H7 (cell line): ENCODE measurements around the gene PPAN. TPM values are rescaled to one million over a fixed set of nuclear protein-coding genes. Genes with fewer than 3 reads are reported as not detected.

Experiments used
- DNase-seq: peaks from one replicate; pipeline ENCODE4 v3.0.0; 2012
- H3K27me3 ChIP-seq: 2 replicates; pipeline ENCODE4 v1.6.0; 2011; ENCODE audit warnings: mild to moderate bottlenecking, low read length; ENCODE audit not compliant: control insufficient read depth, insufficient read depth
- H3K36me3 ChIP-seq: replicated peaks from 2 replicates; pipeline ENCODE4 v1.5.1; 2011; ENCODE audit warnings: low read length; ENCODE audit not compliant: control insufficient read depth, insufficient read depth
- H3K4me3 ChIP-seq: 2 replicates; pipeline ENCODE4 v1.5.1; 2011; ENCODE audit warnings: low read depth, mild to moderate bottlenecking, control low read depth, low read length, moderate library complexity; ENCODE audit not compliant: insufficient read depth
- total RNA-seq: library from RNA; depleted of rRNA; stranded (reverse); fragments of >200 nt; shearing (Covaris generic); gene quantifications from 2 replicates; pipeline ENCODE4 v1.2.3, GENCODE V29; 2014

The PPAN gene
- total RNA-seq, 1 experiment from 2014 or later, result 54.4 TPM

- DNase-seq, result no peak
- Histone ChIP-seq H3K36me3 (peaks cover 33% of the 10 kb centered on the region), H3K27me3 (no peaks in the 10 kb centered on the region), H3K4me3 (no peak overlapping the region)
These were observed 7.9 kb downstream of the PPAN start for GRCh38 chr19:10113964-10114650.

- peaks cover 27% of the 10 kb centered on the region for H3K36me3 ChIP-seq
- DNase-seq, result no peak
- H3K27me3 ChIP-seq, result no peaks in the 10 kb centered on the region
- no peak overlapping the region for H3K4me3 ChIP-seq
These were observed 8.7 kb downstream of the PPAN start for GRCh38 chr19:10114651-10115391.

GRCh38 chr19:10115392-10116084, 9.4 kb downstream of the PPAN start:
- H3K27me3 ChIP-seq, result no peaks in the 10 kb centered on the region
- no peak overlapping the region for H3K4me3 ChIP-seq
- no peak for DNase-seq
- H3K36me3 ChIP-seq, result peaks cover 24% of the 10 kb centered on the region

DNA sequence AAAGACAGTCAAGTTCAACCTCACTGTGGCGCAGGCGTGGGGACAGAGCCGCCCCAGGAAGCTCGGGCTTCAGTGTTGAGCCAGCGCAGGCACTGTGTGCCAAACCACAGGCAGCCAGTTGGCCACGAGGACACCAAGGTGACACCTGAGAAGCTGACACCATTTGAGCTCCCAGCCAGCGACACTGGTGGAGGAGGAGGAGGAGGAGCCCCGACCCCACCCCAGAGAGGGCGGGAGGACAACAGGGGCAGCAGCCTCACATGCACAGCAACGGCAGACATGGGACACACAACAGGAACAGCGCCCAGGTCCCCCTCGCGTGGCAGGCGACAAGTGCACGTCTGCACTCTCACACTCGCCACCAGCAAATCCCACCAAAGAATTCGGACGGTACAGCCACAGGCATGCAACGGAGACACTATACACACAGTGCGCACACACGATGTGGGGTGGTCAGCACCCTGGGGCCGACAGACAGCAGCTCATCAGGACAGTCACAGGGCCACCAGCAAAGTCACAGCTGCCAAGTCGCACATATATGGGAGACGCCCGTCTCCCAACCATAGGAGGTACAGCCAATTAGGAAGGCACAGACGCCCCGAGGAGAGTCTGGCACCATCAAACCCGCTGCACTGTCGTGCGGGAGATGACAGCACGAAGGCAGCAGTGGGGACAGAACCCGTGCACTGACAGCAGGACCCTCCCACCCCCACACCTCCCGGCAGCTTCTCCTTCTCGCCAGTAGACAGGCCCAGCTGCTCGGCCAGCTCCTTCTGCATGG, 10.1 kb downstream of the PPAN start:
- no peak for DNase-seq
- Histone ChIP-seq H3K27me3 (no peaks in the 10 kb centered on the region), H3K36me3 (peaks cover 23% of the 10 kb centered on the region), H3K4me3 (no peak overlapping the region)

GRCh38 chr19:10116866-10117616, 10.9 kb downstream of the PPAN start:
- H3K4me3 ChIP-seq, result no peak overlapping the region
- H3K27me3 ChIP-seq, result no peaks in the 10 kb centered on the region
- peaks cover 23% of the 10 kb centered on the region for H3K36me3 ChIP-seq
- no peak for DNase-seq

GRCh38 chr19:10118960-10119359, 12.8 kb downstream of the PPAN start:
- H3K36me3 ChIP-seq, result peaks cover 23% of the 10 kb centered on the region
- no peaks in the 10 kb centered on the region for H3K27me3 ChIP-seq
- DNase-seq, result no peak
- H3K4me3 ChIP-seq, result peak overlapping the region; percentile 97

- Histone ChIP-seq H3K36me3 (peaks cover 18% of the 10 kb centered on the region), H3K27me3 (no peaks in the 10 kb centered on the region), H3K4me3 (no peak overlapping the region)
- DNase-seq, result no peak
These were observed 14.5 kb downstream of the PPAN start for GRCh38 chr19:10120538-10121189.

GRCh38 chr19:10122045-10122444, 15.9 kb downstream of the PPAN start:
- no peak overlapping the region for H3K4me3 ChIP-seq
- DNase-seq, result no peak
- H3K36me3 ChIP-seq, result peaks cover 10% of the 10 kb centered on the region
- H3K27me3 ChIP-seq, result no peaks in the 10 kb centered on the region

- H3K4me3 ChIP-seq, result no peak overlapping the region
- H3K27me3 ChIP-seq, result no peaks in the 10 kb centered on the region
- no peak for DNase-seq
- no peaks in the 10 kb centered on the region; the same call in 1 of the 2 replicates for H3K36me3 ChIP-seq
These were observed 18.3 kb downstream of the PPAN start for GRCh38 chr19:10124429-10124828.

DNA sequence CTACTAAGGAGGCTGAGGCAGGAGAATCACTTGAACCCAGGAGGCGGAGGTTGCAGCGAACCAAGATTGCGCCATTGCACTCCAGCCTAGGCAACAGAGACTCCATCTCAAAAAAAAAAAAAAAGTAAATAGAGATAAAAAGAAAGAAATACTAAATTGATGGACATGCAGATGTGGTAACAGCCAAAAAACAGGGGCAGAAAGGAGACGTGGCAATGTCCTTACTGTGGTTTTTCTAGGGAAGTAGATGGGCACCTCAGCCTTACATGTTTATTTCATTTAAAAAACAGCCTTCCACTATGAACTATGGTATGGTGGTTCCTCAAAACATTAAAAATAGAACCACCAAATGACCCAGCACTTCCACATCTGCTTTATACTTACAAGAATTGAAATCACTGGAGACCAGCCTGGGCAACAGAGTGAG, 20.1 kb downstream of the PPAN start:
- no peak for DNase-seq
- Histone ChIP-seq H3K4me3 (no peak overlapping the region), H3K36me3 (no peaks in the 10 kb centered on the region; the same call in 1 of the 2 replicates), H3K27me3 (no peaks in the 10 kb centered on the region)

GRCh38 chr19:10132905-10133304, 26.7 kb downstream of the PPAN start:
- H3K27me3 ChIP-seq, result no peaks in the 10 kb centered on the region
- peaks cover 34% of the 10 kb centered on the region for H3K36me3 ChIP-seq

GRCh38 chr19:10133596-10133995, 27.4 kb downstream of the PPAN start:
- peaks cover 39% of the 10 kb centered on the region for H3K36me3 ChIP-seq
- H3K4me3 ChIP-seq, result no peak overlapping the region
- no peaks in the 10 kb centered on the region for H3K27me3 ChIP-seq
- DNase-seq, result peak; percentile 28

More at GRCh38 chr19:10132905-10133304, 26.7 kb downstream of the PPAN start:
- H3K4me3 ChIP-seq, result no peak overlapping the region
- DNase-seq, result peak; percentile 19

- no peak for DNase-seq
- H3K4me3 ChIP-seq, result no peak overlapping the region
- peaks cover 44% of the 10 kb centered on the region for H3K36me3 ChIP-seq
- no peaks in the 10 kb centered on the region for H3K27me3 ChIP-seq
These were observed 27.9 kb downstream of the PPAN start for GRCh38 chr19:10134040-10134439.
